ENCODE measurements around the gene RHNO1.

- TF ChIP-seq ZNF785 (tag by site-specific recombination; IDR thresholded peaks at IDR 0.05), result no peak
- TF ChIP-seq YY1 (tag by site-specific recombination; IDR thresholded peaks at IDR 0.05), result no peak
- TF ChIP-seq ZFHX2 (tag by site-specific recombination; conservative IDR thresholded peaks at IDR 0.05), result no peak
- TF ChIP-seq, protein P1, sequence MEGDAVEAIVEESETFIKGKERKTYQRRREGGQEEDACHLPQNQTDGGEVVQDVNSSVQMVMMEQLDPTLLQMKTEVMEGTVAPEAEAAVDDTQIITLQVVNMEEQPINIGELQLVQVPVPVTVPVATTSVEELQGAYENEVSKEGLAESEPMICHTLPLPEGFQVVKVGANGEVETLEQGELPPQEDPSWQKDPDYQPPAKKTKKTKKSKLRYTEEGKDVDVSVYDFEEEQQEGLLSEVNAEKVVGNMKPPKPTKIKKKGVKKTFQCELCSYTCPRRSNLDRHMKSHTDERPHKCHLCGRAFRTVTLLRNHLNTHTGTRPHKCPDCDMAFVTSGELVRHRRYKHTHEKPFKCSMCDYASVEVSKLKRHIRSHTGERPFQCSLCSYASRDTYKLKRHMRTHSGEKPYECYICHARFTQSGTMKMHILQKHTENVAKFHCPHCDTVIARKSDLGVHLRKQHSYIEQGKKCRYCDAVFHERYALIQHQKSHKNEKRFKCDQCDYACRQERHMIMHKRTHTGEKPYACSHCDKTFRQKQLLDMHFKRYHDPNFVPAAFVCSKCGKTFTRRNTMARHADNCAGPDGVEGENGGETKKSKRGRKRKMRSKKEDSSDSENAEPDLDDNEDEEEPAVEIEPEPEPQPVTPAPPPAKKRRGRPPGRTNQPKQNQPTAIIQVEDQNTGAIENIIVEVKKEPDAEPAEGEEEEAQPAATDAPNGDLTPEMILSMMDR (tag by site-specific recombination; IDR thresholded peaks at IDR 0.05), result no peak
- no peak for TF ChIP-seq HOXA7 (CRISPR knock-in tag; IDR thresholded peaks at IDR 0.05; ENCODE audit: borderline replicate concordance)
- no peak for TF ChIP-seq REPIN1 (tag by site-specific recombination; IDR thresholded peaks at IDR 0.05; ENCODE audit: low read depth)
- TF ChIP-seq, protein P2, sequence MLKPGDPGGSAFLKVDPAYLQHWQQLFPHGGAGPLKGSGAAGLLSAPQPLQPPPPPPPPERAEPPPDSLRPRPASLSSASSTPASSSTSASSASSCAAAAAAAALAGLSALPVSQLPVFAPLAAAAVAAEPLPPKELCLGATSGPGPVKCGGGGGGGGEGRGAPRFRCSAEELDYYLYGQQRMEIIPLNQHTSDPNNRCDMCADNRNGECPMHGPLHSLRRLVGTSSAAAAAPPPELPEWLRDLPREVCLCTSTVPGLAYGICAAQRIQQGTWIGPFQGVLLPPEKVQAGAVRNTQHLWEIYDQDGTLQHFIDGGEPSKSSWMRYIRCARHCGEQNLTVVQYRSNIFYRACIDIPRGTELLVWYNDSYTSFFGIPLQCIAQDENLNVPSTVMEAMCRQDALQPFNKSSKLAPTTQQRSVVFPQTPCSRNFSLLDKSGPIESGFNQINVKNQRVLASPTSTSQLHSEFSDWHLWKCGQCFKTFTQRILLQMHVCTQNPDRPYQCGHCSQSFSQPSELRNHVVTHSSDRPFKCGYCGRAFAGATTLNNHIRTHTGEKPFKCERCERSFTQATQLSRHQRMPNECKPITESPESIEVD (tag by site-specific recombination; IDR thresholded peaks at IDR 0.05), result no peak
Measured at GRCh38 chr12:2933586-2933985, 56.6 kb downstream of the RHNO1 start.

Data from HEK293 (cell line).